ENCODE measurements around the gene NT5DC4.
"Not testable (repeated sequence)": the region's sequence is repeated elsewhere in the genome, so short reads cannot be mapped to it uniquely, and the experiment has no call there.

Gene NT5DC4

DNA sequence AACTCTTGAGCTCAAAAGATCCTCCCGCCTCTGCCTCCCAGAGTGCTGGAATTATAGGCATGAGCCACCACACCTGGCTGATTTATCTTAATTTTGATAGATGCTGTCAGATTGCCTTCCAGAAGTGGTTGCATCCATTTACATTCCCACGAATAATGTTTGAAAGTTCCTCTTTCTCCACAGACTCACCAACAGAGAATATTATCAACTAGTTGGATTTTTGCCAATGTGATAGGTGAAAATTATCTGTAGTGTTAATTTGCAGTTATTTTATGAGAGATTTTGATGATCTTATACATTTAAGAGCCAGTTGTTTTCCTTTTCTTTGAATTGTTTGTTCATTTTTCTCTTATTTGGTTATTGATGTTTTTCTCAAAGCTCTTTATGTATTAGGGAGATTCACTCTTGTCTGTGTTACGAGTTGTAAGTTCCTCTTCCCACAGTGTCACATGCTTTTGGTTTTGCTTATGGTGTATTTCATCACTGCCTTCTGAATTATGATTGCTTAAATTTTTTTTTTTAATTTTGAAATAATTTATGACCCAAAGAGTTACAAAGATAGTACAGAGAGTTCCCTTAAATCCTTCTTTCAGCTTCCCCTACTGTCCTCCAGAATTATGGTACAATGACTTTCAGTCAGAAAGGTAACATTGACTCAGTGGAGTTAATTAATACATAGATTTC is 20.7 kb upstream of the NT5DC4 start:
- no peak overlapping the region for H3K4me3 ChIP-seq (ENCODE audit: low read depth, low read length)

DNA sequence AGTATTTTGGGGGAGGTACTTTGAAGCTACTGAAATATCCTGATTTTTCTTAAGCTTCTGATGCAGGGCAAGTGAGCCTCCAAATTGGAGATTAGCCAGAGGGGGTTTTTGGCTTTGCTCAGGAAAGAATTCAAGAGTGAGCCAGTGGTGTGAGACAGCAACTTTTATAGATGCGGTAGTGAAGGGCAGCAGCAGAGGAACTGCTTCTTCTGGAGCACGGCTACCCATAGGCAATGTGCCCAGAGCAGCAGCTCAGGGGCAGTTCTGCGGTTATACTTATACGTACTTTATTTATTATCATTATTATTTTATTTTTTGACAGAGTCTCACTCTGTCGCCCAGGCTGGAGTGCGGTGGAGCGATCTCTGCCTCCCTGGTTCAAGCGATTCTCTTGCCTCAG is 19.8 kb upstream of the NT5DC4 start:
- H3K4me3 ChIP-seq (ENCODE audit: low read depth, low read length), result no peak overlapping the region

- no peak overlapping the region for H3K4me3 ChIP-seq (ENCODE audit: low read depth, low read length)
Observed at GRCh38 chr2:112703684-112704083, 17.1 kb upstream of the NT5DC4 start.

GRCh38 chr2:112705575-112705974 is 15.2 kb upstream of the NT5DC4 start:
- H3K4me3 ChIP-seq (ENCODE audit: low read depth, low read length), result no peak overlapping the region

- H3K4me3 ChIP-seq (ENCODE audit: low read depth, low read length), result no peak overlapping the region
Observed at GRCh38 chr2:112706170-112706664, 14.6 kb upstream of the NT5DC4 start.

- not testable (repeated sequence) for H3K4me3 ChIP-seq (ENCODE audit: low read depth, low read length)
Observed at GRCh38 chr2:112706947-112707346, 13.9 kb upstream of the NT5DC4 start.

DNA sequence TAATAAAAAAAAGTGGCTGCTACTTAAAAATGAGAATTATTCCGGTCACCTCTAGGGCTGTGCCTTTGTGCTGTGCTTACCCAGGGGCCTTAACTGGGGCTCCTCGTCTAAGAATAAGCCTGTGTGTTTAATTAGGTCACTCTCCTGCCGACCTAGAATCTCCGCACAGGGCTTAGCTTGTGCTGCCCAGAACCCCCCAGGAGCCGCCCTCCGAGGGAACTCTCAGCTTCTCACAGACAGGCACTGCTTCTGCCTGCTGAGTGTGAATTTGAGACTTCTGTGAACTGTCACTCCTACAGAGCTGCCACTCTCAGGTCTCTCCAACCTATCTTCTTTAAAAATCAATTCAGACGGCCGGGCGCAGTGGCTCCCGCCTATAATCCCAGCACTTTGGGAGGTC is 11.9 kb upstream of the NT5DC4 start:
- no peak overlapping the region for H3K4me3 ChIP-seq (ENCODE audit: low read depth, low read length)

GRCh38 chr2:112709703-112710102 is 11.1 kb upstream of the NT5DC4 start:
- H3K4me3 ChIP-seq (ENCODE audit: low read depth, low read length), result no peak overlapping the region

GRCh38 chr2:112710956-112711750 is 9.7 kb upstream of the NT5DC4 start:
- no peak overlapping the region for H3K4me3 ChIP-seq (ENCODE audit: low read depth, low read length)

GRCh38 chr2:112712465-112712864 is 8.4 kb upstream of the NT5DC4 start:
- no peak overlapping the region for H3K4me3 ChIP-seq (ENCODE audit: low read depth, low read length)

GRCh38 chr2:112712903-112713584 is 7.8 kb upstream of the NT5DC4 start:
- H3K4me3 ChIP-seq (ENCODE audit: low read depth, low read length), result no peak overlapping the region

DNA sequence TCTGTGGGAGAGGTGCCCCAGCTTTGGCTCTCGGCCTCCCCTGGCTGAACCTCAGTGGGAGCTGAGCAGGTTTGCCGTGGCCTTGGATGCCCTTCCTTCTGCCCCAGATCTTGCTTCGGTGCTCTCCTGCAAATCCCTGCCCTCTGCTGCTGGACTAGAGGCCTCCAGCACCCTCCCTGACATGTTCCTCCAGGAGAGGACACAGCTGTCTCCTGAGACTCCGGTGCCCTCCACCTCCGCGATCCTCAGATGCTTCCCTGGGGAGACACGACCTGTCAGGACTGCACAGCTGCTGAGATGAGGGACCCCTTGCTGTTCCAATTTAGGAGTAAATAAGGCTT is 7.3 kb upstream of the NT5DC4 start:
- no peak overlapping the region for H3K4me3 ChIP-seq (ENCODE audit: low read depth, low read length)

- no peak overlapping the region for H3K4me3 ChIP-seq (ENCODE audit: low read depth, low read length)
Observed at GRCh38 chr2:112713926-112714325, 6.9 kb upstream of the NT5DC4 start.

GRCh38 chr2:112714331-112714730 is 6.5 kb upstream of the NT5DC4 start:
- no peak overlapping the region for H3K4me3 ChIP-seq (ENCODE audit: low read depth, low read length)

DNA sequence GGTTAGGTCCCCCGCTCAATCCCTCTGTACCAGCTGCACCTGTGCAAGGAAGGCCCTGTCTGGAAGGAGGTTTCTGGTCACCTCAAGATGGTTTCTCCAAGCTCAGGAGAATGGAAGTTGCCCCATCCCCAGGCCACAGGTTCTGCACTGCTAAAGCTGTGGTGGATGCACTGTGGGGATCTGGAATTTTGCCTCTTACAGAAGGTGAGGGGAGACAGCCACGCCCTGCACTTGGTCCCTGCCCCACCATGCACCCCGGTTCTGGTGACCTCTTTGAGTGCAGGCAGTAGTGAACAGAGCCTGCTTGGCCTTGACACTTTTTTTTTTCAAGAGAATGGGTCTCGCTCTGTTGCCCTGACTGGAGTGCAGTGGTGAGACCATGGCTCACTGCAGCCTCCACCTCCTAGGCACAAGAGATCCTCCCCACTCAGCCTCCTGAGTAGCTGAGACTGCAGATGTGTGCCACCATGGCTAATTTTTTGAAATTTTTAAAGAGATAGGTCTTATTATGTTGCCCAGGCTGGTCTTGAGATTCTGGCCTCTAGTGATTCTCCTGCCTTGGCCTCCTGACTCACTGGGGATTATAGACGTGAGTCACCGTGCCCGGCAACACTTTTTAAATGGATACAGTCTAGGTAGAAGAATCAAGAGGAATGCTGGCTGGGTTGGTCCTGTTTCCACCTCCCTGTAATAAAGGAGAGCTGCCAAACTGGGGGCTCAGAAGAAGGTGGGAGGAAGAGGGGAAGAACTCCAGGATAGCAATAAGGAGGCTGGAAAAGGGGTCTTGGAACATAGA is 5.8 kb upstream of the NT5DC4 start:
- no peak overlapping the region for H3K4me3 ChIP-seq (ENCODE audit: low read depth, low read length)

GRCh38 chr2:112716094-112716493 is 4.7 kb upstream of the NT5DC4 start:
- H3K4me3 ChIP-seq (ENCODE audit: low read depth, low read length), result not testable (repeated sequence)

DNA sequence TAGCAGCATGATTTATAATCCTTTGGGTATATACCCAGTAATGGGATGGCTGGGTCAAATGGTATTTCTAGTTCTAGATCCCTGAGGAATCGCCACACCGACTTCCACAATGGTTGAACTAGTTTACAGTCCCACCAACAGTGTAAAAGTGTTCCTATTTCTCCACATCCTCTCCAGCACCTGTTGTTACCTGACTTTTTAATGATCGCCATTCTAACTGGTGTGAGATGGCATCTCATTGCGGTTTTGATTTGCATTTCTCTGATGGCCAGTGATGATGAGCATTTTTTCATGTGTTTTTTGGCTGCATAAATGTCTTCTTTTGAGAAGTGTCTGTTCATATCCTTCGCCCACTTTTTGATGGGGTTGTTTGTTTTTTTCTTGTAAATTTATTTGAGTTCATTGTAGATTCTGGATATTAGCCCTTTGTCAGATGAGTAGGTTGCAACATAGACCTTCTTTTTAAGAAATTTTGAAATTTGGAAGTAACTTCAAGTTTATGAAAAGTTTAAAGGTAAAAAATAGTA is 3.9 kb upstream of the NT5DC4 start:
- not testable (repeated sequence) for H3K4me3 ChIP-seq (ENCODE audit: low read depth, low read length)

DNA sequence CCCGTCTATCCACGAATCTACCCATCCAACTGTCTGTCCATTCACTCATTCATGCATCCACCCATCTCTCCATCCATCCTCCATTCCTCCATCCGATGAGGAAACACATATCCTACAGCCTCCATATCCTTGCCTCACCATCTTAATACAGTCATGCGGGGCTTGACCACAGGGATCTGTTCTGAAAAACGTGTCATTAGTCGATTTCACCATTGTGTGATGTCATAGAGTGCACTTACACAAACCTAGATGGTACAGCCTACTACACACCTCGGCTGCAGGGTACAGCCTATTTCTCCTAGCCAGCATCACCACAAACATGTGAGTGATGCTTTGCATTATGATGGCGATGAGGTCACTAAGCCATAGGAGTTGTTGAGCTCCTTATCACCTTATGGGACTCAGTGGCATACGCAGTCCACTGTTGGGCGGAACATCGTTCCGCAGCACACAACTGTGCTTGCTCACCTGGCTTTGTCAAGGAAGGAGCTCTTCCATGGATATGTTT is 1.9 kb upstream of the NT5DC4 start:
- no peak overlapping the region for H3K4me3 ChIP-seq (ENCODE audit: low read depth, low read length)

GRCh38 chr2:112721819-112722522 is 1.2 kb downstream of the NT5DC4 start:
- H3K4me3 ChIP-seq (ENCODE audit: low read depth, low read length), result no peak overlapping the region

Data from iPS-11a (cell line).